Stimulated activated CD4-positive, alpha-beta T cell treated with anti-CD3 and anti-CD28 coated beads, Interleukin-1b, Interleukin-23, amount 100 ng/mL, for 24 hours (primary cell): ENCODE measurements around the gene NHEJ1.
A peak's percentile ranks its signal among the peaks of the same experiment; 100 is the strongest.

Source experiments
- DNase-seq, 4 experiments: peaks; one replicate each; pipeline ENCODE4 v3.0.0-alpha.2; 2020; ENCODE audit warnings: low read depth in 4 of 4, low spot score in 1 of 4

NHEJ1 gene

GRCh38 chr2:219031005-219031738 is 129.4 kb downstream of the NHEJ1 start:
- DNase-seq, result no peak

- DNase-seq, result no peak
Measured at GRCh38 chr2:219030177-219030940, 130.3 kb downstream of the NHEJ1 start.

- peak; percentile 52 to 69 (median 59) for DNase-seq
Measured at GRCh38 chr2:219029829-219030165, 130.8 kb downstream of the NHEJ1 start.

GRCh38 chr2:219028996-219029828 is 131.4 kb downstream of the NHEJ1 start:
- no peak for DNase-seq

GRCh38 chr2:219028141-219028540 is 132.5 kb downstream of the NHEJ1 start:
- no peak for DNase-seq

GRCh38 chr2:219027511-219028055 is 133.0 kb downstream of the NHEJ1 start:
- no peak for DNase-seq

- DNase-seq, result no peak
Measured at GRCh38 chr2:219026946-219027345, 133.7 kb downstream of the NHEJ1 start.

GRCh38 chr2:219025637-219026585 is 134.7 kb downstream of the NHEJ1 start:
- no peak for DNase-seq
